ENCODE data around the gene GALNT1. TPM values are rescaled to one million over a fixed set of nuclear protein-coding genes. Genes with fewer than 3 reads are reported as not detected.

Gene GALNT1
- polyA plus RNA-seq, 3 donors: 13.1 to 29.0 (median 23.7) TPM

DNA sequence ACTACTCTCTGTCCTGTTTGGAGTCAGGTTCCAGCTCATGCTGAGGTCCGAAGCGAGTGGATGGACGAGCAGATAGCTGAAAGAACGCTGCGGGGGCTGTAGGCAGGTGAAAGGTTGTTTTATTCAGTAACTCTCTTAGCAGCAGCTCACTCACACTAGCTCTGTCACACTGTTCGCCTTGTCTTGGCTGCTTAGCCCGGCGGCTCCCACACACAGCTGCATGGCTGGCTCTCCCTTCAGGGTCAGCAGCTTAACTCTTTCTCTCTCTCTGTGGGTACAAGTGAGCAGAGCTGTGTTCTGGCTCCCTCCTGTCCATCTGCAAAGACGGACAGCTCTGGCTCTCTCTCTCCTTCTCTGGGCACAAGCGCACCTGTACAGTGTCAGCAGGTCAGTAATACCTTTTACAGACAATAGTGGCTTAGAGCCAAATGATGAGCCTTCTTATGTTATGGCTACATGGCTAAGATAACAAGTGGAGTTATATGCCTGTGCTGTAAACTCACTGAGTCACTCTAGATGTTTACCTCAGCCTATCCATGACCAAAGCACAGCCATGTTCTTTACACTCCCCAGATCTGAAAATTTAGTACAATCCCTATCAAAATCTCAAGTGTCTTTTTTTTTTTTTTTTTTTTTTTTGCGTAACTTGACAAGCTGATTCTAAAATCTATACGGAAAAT is 149.3 kb downstream of the GALNT1 start:
- no peak overlapping the region for H3K27ac ChIP-seq (ENCODE audit: low read depth, low read length)
- WGBS, 3 donors: 38 to 68% (median 56%) methylated on average over 12 of the region's 12 CpGs

DNA sequence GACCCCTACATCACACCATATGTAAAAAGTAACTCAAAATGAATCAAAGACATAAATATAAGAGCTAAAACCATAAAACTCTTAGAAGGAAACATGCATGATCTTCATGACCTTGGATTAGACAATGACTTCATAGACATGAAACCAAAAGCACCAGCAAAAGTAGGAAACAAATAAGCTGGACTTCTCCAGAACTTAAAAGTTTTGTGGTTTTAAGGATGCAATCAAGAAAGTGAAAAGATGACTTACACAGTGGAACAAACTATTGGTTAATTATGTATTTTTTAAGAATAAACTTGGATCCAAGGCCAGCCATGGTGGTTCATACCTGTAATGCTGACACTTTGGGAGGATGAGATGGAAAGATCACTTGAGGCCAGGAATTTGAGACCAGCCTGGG is 150.2 kb downstream of the GALNT1 start:
- no peak overlapping the region for H3K27ac ChIP-seq (ENCODE audit: low read depth, low read length)

DNA sequence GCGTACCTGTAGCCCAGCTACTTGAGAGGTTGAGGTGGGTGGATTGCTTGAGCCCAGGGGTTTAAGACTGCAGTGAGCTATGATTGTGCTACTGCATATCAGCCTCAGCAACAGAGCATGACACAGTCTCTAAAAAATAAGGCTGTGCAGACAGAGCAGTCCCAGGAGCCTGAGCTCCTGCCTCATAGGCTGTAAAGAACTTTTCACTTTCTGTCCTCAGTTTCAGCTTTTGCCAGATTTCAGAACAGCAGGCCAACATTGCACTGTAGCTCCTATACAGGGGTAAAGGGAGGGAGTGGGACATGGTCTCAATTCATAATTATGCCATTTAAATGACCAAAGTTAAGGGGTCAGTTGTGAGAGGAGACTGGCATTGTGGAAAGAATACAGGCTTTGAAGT is 150.6 kb downstream of the GALNT1 start:
- 47 to 97% (median 79%) methylated on average over 1 of the region's 1 CpG for WGBS, 3 donors
- H3K27ac ChIP-seq (ENCODE audit: low read depth, low read length): no peak overlapping the region

DNA sequence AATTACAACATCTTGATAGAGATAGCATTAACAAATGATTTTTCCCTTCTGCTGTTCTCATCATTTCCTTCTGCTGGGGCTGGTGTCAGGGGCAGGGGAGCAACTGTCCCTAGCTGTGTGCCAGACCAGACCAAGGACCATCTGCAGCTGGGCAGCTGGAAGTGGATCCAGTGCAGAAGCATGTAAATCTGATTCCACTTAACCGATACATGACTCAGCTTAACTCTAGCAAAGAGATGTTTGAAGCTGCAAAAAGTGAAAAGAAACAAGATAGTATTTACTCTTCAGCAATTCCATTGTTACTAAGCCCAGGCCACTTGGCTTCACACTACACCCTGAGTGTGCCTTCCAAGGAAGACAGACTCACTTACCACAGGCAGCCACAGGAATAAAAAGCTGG is 151.1 kb downstream of the GALNT1 start:
- no peak overlapping the region for H3K27ac ChIP-seq (ENCODE audit: low read depth, low read length)
- 39 to 81% (median 65%) methylated on average over 1 of the region's 1 CpG for WGBS, 3 donors

GRCh38 chr18:35733408-35733807 is 151.9 kb downstream of the GALNT1 start:
- H3K27ac ChIP-seq (ENCODE audit: low read depth, low read length): no peak overlapping the region
- WGBS, 3 donors: 73 to 80% (median 78%) methylated on average over 7 of the region's 7 CpGs

DNA sequence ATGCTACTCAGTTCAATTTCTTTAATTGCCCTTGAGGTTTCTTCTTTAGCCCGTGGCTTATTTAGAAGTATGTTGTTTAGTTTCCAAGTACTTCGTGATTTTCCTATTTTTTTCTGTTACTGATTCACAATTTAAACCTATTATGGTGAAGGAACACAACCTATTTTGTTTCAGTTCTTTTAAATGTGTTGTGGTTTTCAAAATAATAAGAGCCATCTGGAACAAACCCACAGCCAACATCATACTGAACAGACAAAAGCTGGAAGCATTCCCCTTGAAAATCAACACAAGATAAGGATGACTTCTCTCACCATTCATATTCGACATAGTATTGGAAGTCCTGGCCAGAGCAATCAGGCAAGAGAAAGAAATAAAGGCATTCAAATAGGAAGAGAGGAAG is 155.2 kb downstream of the GALNT1 start:
- no peak overlapping the region for H3K27ac ChIP-seq (ENCODE audit: low read depth, low read length)
- 56 to 66% (median 60%) methylated on average over 3 of the region's 3 CpGs for WGBS, 3 donors

DNA sequence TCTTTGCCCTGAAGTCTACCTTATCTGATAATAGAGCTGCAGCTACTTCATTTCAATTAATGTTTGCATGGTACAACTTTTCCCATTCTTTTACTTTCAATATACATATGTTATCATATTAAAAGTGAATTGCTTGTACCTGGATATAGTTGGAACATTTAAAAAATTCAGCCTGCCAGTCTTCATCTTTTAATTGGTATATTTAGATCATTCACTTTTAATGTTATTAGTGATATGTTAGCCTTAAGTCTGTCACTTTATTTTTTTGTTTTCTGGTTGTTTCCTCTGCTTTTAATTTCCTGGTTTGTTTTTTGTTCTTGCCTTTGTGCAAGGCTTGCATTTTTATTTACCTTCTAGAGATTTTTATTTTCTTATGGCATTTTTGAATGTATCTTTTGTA is 158.2 kb downstream of the GALNT1 start:
- no peak overlapping the region for H3K27ac ChIP-seq (ENCODE audit: low read depth, low read length)

DNA sequence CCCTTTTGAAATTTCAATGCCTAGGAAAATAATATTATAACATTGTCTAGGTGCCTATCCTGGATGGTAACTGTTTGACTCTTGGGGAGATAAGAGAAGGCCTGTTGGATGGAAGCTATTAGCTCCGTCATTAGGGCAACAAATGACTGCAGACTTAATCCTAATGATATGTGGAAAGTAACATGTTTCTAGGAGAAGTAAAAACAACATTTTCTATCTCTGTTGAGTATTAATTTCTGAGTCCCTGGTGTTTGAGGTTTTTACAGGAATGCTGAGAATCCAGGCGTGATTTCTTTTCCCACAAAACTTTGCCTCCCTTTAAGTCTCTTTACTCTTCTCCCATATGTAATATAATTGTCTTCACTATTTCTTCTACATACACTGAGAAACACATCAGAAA is 159.1 kb downstream of the GALNT1 start:
- no peak overlapping the region for H3K27ac ChIP-seq (ENCODE audit: low read depth, low read length)
- 82 to 95% (median 85%) methylated on average over 2 of the region's 2 CpGs for WGBS, 3 donors

GRCh38 chr18:35743916-35744315 is 162.4 kb downstream of the GALNT1 start:
- no peak overlapping the region for H3K27ac ChIP-seq (ENCODE audit: low read depth, low read length)

- no peak overlapping the region for H3K27ac ChIP-seq (ENCODE audit: low read depth, low read length)
- WGBS, 3 donors: 75 to 91% (median 79%) methylated on average over 4 of the region's 4 CpGs
These were observed 164.3 kb downstream of the GALNT1 start for GRCh38 chr18:35745814-35746213.

DNA sequence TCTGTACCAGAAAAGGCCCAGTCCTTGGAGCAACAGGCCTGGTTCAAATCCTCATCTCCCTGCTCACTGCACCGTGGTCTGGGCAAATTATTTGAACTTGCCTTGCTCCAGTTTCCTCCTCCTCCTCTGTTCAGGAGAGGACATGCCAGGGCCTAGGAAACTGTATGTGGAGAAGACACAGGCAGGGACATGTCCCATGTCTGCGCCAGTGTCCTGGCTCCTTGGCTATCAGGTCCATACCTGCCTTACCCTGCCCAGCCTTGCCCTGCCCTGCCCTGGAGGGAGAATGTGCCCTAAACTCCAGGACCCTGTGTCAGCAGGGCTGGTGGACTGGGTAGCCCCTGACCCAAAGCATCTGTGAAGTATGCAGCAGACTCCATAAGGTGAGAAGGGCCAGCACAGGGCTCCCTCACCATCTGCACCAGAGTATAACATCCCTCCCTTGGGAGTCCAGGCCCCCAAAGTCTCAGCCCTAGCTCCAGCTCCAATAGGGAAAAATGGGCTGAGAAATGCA is 165.3 kb downstream of the GALNT1 start:
- 93 to 96% (median 94%) methylated on average over 2 of the region's 2 CpGs for WGBS, 3 donors
- H3K27ac ChIP-seq (ENCODE audit: low read depth, low read length): no peak overlapping the region

- no peak overlapping the region for H3K27ac ChIP-seq (ENCODE audit: low read depth, low read length)
- 38 to 72% (median 65%) methylated on average over 7 of the region's 7 CpGs for WGBS, 3 donors
These were observed 166.4 kb downstream of the GALNT1 start for GRCh38 chr18:35747894-35748472.

DNA sequence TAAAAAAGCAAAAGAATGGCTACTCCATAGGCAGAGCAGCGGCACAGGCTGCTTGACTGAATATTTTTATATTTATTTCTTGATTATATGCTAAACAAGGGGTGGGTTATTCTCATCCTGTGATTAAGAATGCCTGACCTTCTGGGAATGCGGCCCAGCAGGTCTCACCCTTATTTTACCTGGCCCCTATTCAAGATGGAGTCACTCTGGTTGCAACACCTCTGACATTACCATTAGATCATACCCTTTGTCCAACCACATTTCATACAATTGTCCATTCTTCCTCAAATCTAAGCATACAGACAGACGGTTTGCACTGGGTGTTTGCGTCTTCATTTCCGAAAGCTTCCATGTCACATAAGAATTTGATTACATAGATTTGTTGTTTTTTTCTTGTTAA is 168.2 kb downstream of the GALNT1 start:
- no peak overlapping the region for H3K27ac ChIP-seq (ENCODE audit: low read depth, low read length)
- WGBS, 3 donors: 80 to 91% (median 85%) methylated on average over 5 of the region's 5 CpGs

DNA sequence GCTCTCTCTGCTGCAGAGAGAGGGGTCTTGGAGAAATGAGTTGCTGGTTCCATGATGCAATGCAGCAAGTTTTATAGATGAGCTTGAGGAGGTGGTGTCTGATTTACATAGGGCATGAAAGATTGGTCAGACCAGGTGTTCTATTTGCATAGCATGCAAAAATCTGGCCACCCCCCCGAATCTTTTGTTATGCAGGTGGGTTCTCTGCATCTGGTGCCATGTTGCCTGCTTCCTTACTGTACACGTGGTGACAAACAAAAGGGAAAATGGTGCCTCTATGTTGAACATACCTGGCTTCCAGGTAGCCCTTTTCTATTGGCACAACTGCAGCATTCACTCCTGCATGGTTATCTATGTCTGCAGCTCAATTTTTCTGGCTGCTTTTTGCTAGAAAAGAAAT is 169.4 kb downstream of the GALNT1 start:
- H3K27ac ChIP-seq (ENCODE audit: low read depth, low read length): no peak overlapping the region
- WGBS, 3 donors: 56 to 70% (median 61%) methylated on average over 2 of the region's 2 CpGs

GRCh38 chr18:35753306-35753910 is 171.9 kb downstream of the GALNT1 start:
- no peak overlapping the region for H3K27ac ChIP-seq (ENCODE audit: low read depth, low read length)
- 75 to 82% (median 76%) methylated on average over 5 of the region's 5 CpGs for WGBS, 3 donors

GRCh38 chr18:35754464-35754863 is 172.9 kb downstream of the GALNT1 start:
- 60 to 73% (median 73%) methylated on average over 4 of the region's 4 CpGs for WGBS, 3 donors
- H3K27ac ChIP-seq (ENCODE audit: low read depth, low read length): no peak overlapping the region

DNA sequence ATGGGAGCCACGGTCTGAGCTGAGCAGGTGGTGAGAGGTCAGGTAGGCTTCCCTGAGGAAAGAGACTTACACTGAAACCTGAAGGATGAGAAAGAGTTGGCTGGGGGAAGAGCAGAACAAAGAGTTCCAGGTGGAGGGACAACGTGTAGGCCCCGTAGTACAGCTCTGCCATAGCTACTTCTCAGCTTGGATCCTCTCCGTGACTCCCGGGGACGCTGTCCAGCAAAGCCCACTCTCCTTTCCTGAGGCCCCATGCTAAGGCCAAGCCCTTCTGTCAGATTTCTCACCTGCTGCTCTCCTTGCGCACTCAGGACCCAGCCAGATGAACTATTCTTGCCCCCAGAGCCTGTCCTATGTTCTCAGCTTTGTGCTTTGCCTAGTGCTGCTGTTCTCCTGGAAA is 173.8 kb downstream of the GALNT1 start:
- WGBS, 3 donors: 51 to 86% (median 82%) methylated on average over 7 of the region's 7 CpGs
- no peak overlapping the region for H3K27ac ChIP-seq (ENCODE audit: low read depth, low read length)

GRCh38 chr18:35756506-35757117 is 175.1 kb downstream of the GALNT1 start:
- WGBS, 3 donors: 21 to 22% (median 21%) methylated on average over 5 of the region's 5 CpGs
- H3K27ac ChIP-seq (ENCODE audit: low read depth, low read length): no peak overlapping the region

Data from adipose tissue (tissue), 3 donors.